SK-N-SH (cell line): ENCODE measurements around the gene CYP2C18. TPM values are rescaled to one million over a fixed set of nuclear protein-coding genes. Genes with fewer than 3 reads are reported as not detected.
"Not testable (repeated sequence)": the region's sequence is repeated elsewhere in the genome, so short reads cannot be mapped to it uniquely, and the experiment has no call there.

Experiments used
- CTCF ChIA-PET: fragments of 300-600, 350-600 bp; formaldehyde crosslinking; extraction: SDS; loops from one replicate; lab custom pipeline; 2021; lab: Yijun Ruan, JAX
- POLR2A ChIA-PET: fragments of 350-600 bp; sonication (Branson Sonifier 250); formaldehyde crosslinking; extraction: SDS; loops from one replicate; lab custom pipeline; 2020; ENCODE audit warnings: antibody characterized with exemption, inconsistent platforms; lab: Yijun Ruan, JAX
- DNase-seq: peaks from one replicate; pipeline ENCODE4 v3.0.0; 2012
- H2AFZ ChIP-seq: fragments of 200-600 bp; sonication (generic); 2 replicates; pipeline ENCODE4 v1.8.1; 2016; ENCODE audit warnings: antibody characterized with exemption, mild to moderate bottlenecking, low read depth
- H3F3A ChIP-seq: fragments of 200-600 bp; sonication (generic); replicated peaks from 2 replicates; pipeline ENCODE3; 2016; ENCODE audit warnings: antibody characterized with exemption, mild to moderate bottlenecking; ENCODE audit not compliant: insufficient read depth
- H3K27ac ChIP-seq, 2 experiments: fragments of 200-500 bp in 1 of 2; fragments of 200-600 bp in 1 of 2; sonication (Bioruptor generic) in 1 of 2; sonication (generic), shearing (Covaris generic) in 1 of 2; 2 replicates each; pipeline versions ENCODE4 v1.5.1 to v1.6.1; 2014 to 2016; ENCODE audit warnings: low read depth in 2 of 2, inconsistent platforms in 1 of 2, low read length in 1 of 2, mild to moderate bottlenecking in 1 of 2, mixed read lengths in 1 of 2
- H3K27me3 ChIP-seq: fragments of 200-600 bp; sonication (generic), shearing (Covaris generic); 2 replicates; pipeline ENCODE4 v1.6.1; 2016; ENCODE audit warnings: mixed run types; ENCODE audit not compliant: insufficient read depth
- H3K36me3 ChIP-seq, 2 experiments: fragments of 200-500 bp in 1 of 2; fragments of 200-600 bp in 1 of 2; sonication (Bioruptor generic) in 1 of 2; sonication (generic) in 1 of 2; replicated peaks in 1 of 2; 2 replicates each; pipeline versions ENCODE3 to v1.5.1; 2014 to 2016; ENCODE audit warnings: low read length in 1 of 2, mild to moderate bottlenecking in 1 of 2; ENCODE audit not compliant: insufficient read depth in 2 of 2, control insufficient read depth in 1 of 2
- H3K4me1 ChIP-seq, 2 experiments: fragments of 200-500 bp in 1 of 2; fragments of 200-600 bp in 1 of 2; sonication (Bioruptor generic) in 1 of 2; sonication (generic), shearing (Covaris generic) in 1 of 2; 2 replicates each; pipeline versions ENCODE4 v1.5.1 to v1.6.1; 2014 to 2016; ENCODE audit warnings: low read depth in 1 of 2, low read length in 1 of 2, mixed run types in 1 of 2; ENCODE audit not compliant: insufficient read depth in 2 of 2, control insufficient read depth in 1 of 2
- H3K4me2 ChIP-seq: fragments of 200-600 bp; sonication (generic), shearing (Covaris generic); 2 replicates; pipeline ENCODE4 v1.6.1; 2017; ENCODE audit warnings: mixed run types
- H3K4me3 ChIP-seq, 2 experiments: fragments of 200-500 bp in 1 of 2; fragments of 200-600 bp in 1 of 2; sonication (Bioruptor generic) in 1 of 2; sonication (generic), shearing (Covaris generic) in 1 of 2; 2 replicates each; pipeline versions ENCODE4 v1.5.1 to v1.8.1; 2014 to 2016; ENCODE audit warnings: low read depth in 2 of 2, inconsistent platforms in 1 of 2, low read length in 1 of 2, mild to moderate bottlenecking in 1 of 2, mixed read lengths in 1 of 2, moderate library complexity in 1 of 2
- H3K79me2 ChIP-seq: fragments of 200-600 bp; sonication (generic); 2 replicates; pipeline ENCODE4 v1.8.1; 2017; ENCODE audit warnings: mild to moderate bottlenecking; ENCODE audit not compliant: insufficient read depth
- H3K9ac ChIP-seq: fragments of 200-600 bp; sonication (generic); 2 replicates; pipeline ENCODE4 v1.6.1; 2017; ENCODE audit warnings: mixed run types
- H3K9me2 ChIP-seq: fragments of 200-600 bp; sonication (generic); 2 replicates; pipeline ENCODE4 v1.6.1; 2017; ENCODE audit warnings: mixed run types
- H3K9me3 ChIP-seq: fragments of 200-600 bp; sonication (generic); 2 replicates; pipeline ENCODE4 v1.6.1; 2017; ENCODE audit warnings: mixed run types, mild to moderate bottlenecking, moderate library complexity
- H4K20me1 ChIP-seq: fragments of 200-600 bp; sonication (generic); 2 replicates; pipeline ENCODE4 v1.6.1; 2017; ENCODE audit warnings: mild to moderate bottlenecking, mixed run types; ENCODE audit not compliant: insufficient read depth
- EP300 ChIP-seq, 2 experiments: IDR thresholded peaks; 2 replicates each; pipeline versions ENCODE4 v1.4.0 to v1.6.1; 2012; ENCODE audit warnings: borderline replicate concordance in 1 of 2, low read depth in 1 of 2, low read length in 1 of 2
- NRF1 ChIP-seq: IDR thresholded peaks from 2 replicates; pipeline ENCODE4 v1.6.1; 2012; ENCODE audit warnings: low read depth, mild to moderate bottlenecking, low read length
- TCF12 ChIP-seq: IDR thresholded peaks from 2 replicates; pipeline ENCODE4 v1.4.0; 2012
- TEAD4 ChIP-seq: IDR thresholded peaks from 2 replicates; pipeline ENCODE4 v1.4.0; 2012; ENCODE audit warnings: mild to moderate bottlenecking, borderline replicate concordance; ENCODE audit not compliant: insufficient read depth
- WGBS: methylation state at CpG from one replicate; pipeline ENCODE4 v1.1.6; 2017; ENCODE audit warnings: low lambda C conversion rate; 5-methylcytosine and 5-hydroxymethylcytosine counted together
- polyA plus RNA-seq, 3 experiments: library from polyadenylated mRNA; depleted of rRNA; stranded (reverse); fragments of >200 nt; gene quantifications; 2 replicates each; pipeline ENCODE4 v1.2.3, GENCODE V29; 2012
- TF ChIP-seq, protein P1 (sequence below): IDR thresholded peaks from 2 replicates; pipeline ENCODE4; 2012

Gene CYP2C18
- polyA plus RNA-seq, 1 of the 3 experiments (the other 2 are of a cell fraction), result not detected

- no peak overlapping the region for H3K4me2 ChIP-seq
- no peaks in the 10 kb centered on the region for H3K36me3 ChIP-seq
- WGBS, result 44% methylated on average over 2 of the region's 2 CpGs
- H3K4me3 ChIP-seq, result no peak overlapping the region
- ChIA-PET POLR2A (no interaction called here), CTCF (no interaction called here)
- H3K9ac ChIP-seq, result no peak overlapping the region
- no peaks in the 10 kb centered on the region for H3F3A ChIP-seq
- H4K20me1 ChIP-seq, result no peaks in the 10 kb centered on the region
- TF ChIP-seq EP300 (IDR thresholded peaks at IDR 0.05; ENCODE audit: borderline replicate concordance in 1 of 2, low read depth in 1 of 2, low read length in 1 of 2), result no peak
- TF ChIP-seq, protein P1, sequence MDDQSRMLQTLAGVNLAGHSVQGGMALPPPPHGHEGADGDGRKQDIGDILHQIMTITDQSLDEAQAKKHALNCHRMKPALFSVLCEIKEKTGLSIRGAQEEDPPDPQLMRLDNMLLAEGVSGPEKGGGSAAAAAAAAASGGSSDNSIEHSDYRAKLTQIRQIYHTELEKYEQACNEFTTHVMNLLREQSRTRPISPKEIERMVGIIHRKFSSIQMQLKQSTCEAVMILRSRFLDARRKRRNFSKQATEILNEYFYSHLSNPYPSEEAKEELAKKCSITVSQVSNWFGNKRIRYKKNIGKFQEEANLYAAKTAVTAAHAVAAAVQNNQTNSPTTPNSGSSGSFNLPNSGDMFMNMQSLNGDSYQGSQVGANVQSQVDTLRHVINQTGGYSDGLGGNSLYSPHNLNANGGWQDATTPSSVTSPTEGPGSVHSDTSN, result no peak
- DNase-seq, result no peak
- no peaks in the 10 kb centered on the region for H3K9me2 ChIP-seq
- no peaks in the 10 kb centered on the region for H3K4me1 ChIP-seq
- no peak overlapping the region for H3K27ac ChIP-seq
- H3K27me3 ChIP-seq, result no peaks in the 10 kb centered on the region
- no peaks in the 10 kb centered on the region for H3K79me2 ChIP-seq
- no peaks in the 10 kb centered on the region for H3K9me3 ChIP-seq
- no peak overlapping the region for H2AFZ ChIP-seq
Observed at GRCh38 chr10:94678475-94678874, 5.1 kb upstream of the CYP2C18 start.

DNA sequence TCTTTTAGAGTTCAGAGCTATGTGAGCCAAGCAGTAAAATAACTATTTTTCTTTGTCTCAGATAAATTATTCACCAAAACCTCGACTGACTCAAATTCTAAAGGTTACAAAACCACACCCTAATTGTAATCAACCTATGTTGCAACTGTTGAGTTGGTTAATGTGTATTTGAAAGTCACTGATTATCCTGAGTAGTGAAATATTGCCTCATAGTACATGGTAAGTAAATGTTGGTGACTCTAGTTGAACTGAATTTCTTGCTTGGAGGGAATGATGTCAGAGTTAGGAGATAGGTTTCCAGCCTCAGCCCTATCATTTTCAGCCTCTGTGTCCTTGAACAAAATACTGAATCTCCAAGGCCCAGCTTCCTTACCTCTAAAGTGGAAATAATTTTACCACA, 3.0 kb upstream of the CYP2C18 start:
- no peak overlapping the region for H3K4me2 ChIP-seq
- no peak overlapping the region for H3K4me3 ChIP-seq
- H3K9me2 ChIP-seq, result no peaks in the 10 kb centered on the region
- no peak overlapping the region for H3K9ac ChIP-seq
- H3K27me3 ChIP-seq, result no peaks in the 10 kb centered on the region
- ChIA-PET CTCF (no interaction called here), POLR2A (no interaction called here)
- no peak for DNase-seq
- 4% methylated on average over 1 of the region's 1 CpG for WGBS
- H2AFZ ChIP-seq, result no peak overlapping the region
- H3K27ac ChIP-seq, result no peak overlapping the region
- H4K20me1 ChIP-seq, result no peaks in the 10 kb centered on the region
- no peaks in the 10 kb centered on the region for H3K79me2 ChIP-seq
- H3K4me1 ChIP-seq, result no peaks in the 10 kb centered on the region
- TF ChIP-seq TCF12 (no peak), NRF1 (no peak), TEAD4 (no peak)
- TF ChIP-seq, protein P1, result no peak
- no peaks in the 10 kb centered on the region for H3K9me3 ChIP-seq
- no peaks in the 10 kb centered on the region for H3K36me3 ChIP-seq
- H3F3A ChIP-seq, result no peaks in the 10 kb centered on the region

DNA sequence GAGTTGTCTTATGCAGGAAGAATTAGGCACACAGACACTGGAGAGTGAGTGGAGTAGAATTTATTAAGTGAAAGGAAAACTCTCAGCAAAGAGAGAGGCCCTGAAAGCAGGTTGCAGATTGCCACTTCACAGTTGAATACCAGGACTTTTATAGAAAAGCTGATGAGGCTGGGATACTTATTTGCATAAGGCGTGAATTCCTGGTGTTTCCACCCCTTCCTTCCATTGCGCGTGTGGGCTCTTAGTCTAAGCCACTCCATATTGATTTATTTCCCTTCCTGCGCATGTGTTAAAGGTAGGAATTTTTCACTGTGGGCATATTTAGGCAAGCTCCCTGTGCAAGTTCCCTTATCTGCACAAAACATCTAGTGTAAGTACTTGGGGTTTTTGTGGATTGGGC, 893 bp upstream of the CYP2C18 start:
- H3K9me2 ChIP-seq, H3K9me3 ChIP-seq, DNase-seq, H2AFZ ChIP-seq, H3F3A ChIP-seq, H3K4me1 ChIP-seq, H4K20me1 ChIP-seq, H3K79me2 ChIP-seq, H3K27me3 ChIP-seq, H3K4me2 ChIP-seq, H3K27ac ChIP-seq, H3K36me3 ChIP-seq, H3K4me3 ChIP-seq, POLR2A ChIA-PET, H3K9ac ChIP-seq: not testable (repeated sequence)
- CTCF ChIA-PET, result interaction anchor here (0.9 kb wide), 1 partner anchor 30 kb away, joined by 3 read pairs; no protein-coding TSS in a partner anchor
- WGBS, result 70% methylated on average over 4 of the region's 4 CpGs
